Activated T-helper 2 cell treated with anti-CD3 and anti-CD28 coated beads, Interferon-gamma antibody, Interleukin-2, Interleukin-4, amounts not matched to agents 10 μg/mL and 5 μg/mL and 100 μg/mL, durations not matched to agents 14 hours and 24 hours and 36 hours (primary cell): ENCODE data around the gene RPS6KA2. TPM values are rescaled to one million over a fixed set of nuclear protein-coding genes. Genes with fewer than 3 reads are reported as not detected.

ENCODE experiments used
- DNase-seq: peaks from one replicate; pipeline ENCODE4 v3.0.0; 2021; ENCODE audit warnings: low spot score
- H3K27ac Mint-ChIP-seq: one replicate; pipeline ENCODE4 v1.8.0; 2021; ENCODE audit warnings: mixed read lengths
- H3K27me3 Mint-ChIP-seq: one replicate; pipeline ENCODE4 v1.8.0; 2021; ENCODE audit warnings: low read depth, mixed read lengths
- H3K36me3 Mint-ChIP-seq: one replicate; pipeline ENCODE4 v1.8.0; 2021; ENCODE audit warnings: low read depth, mixed read lengths
- H3K4me1 Mint-ChIP-seq: one replicate; pipeline ENCODE4 v1.8.0; 2021; ENCODE audit warnings: low read depth, mixed read lengths
- H3K4me3 Mint-ChIP-seq: one replicate; pipeline ENCODE4 v1.8.0; 2021; ENCODE audit warnings: low read depth, mild to moderate bottlenecking, moderate library complexity, mixed read lengths
- H3K9me3 Mint-ChIP-seq: one replicate; pipeline ENCODE4 v1.8.0; 2021; ENCODE audit warnings: mixed read lengths
- intact Hi-C: fragments of 100-400 bp; cut with micrococcal nuclease; formaldehyde crosslinking; loops from one replicate; pipeline ENCODE4 v1.15.1; 2023
- total RNA-seq: library from RNA; stranded (reverse); gene quantifications from 2 replicates; pipeline ENCODE4 v1.2.3, GENCODE V29; 2022

The RPS6KA2 gene
- total RNA-seq, 1 donor from 2014 or later: 2.1 TPM

GRCh38 chr6:166600931-166601330, 26.1 kb downstream of the RPS6KA2 start:
- no peaks in the 10 kb centered on the region for H3K9me3 Mint-ChIP-seq
- intact Hi-C loops: no loop called here
- H3K36me3 Mint-ChIP-seq: no peaks in the 10 kb centered on the region
- peaks cover 3% of the 10 kb centered on the region for H3K4me1 Mint-ChIP-seq
- no peak overlapping the region for H3K4me3 Mint-ChIP-seq
- H3K27me3 Mint-ChIP-seq: peaks cover 1% of the 10 kb centered on the region
- no peak overlapping the region for H3K27ac Mint-ChIP-seq
- no peak for DNase-seq

- Mint-ChIP-seq H3K9me3 (no peaks in the 10 kb centered on the region), H3K27me3 (peaks cover 3% of the 10 kb centered on the region), H3K27ac (no peak overlapping the region), H3K4me3 (no peak overlapping the region), H3K4me1 (peaks cover 3% of the 10 kb centered on the region), H3K36me3 (no peaks in the 10 kb centered on the region)
- DNase-seq: no peak
- intact Hi-C loops: no loop called here
Measured at GRCh38 chr6:166599205-166599604, 27.8 kb downstream of the RPS6KA2 start.

- H3K4me1 Mint-ChIP-seq: peaks cover 3% of the 10 kb centered on the region
- H3K9me3 Mint-ChIP-seq: no peaks in the 10 kb centered on the region
- H3K36me3 Mint-ChIP-seq: no peaks in the 10 kb centered on the region
- no peak for DNase-seq
- H3K27me3 Mint-ChIP-seq: peaks cover 3% of the 10 kb centered on the region
- no peak overlapping the region for H3K4me3 Mint-ChIP-seq
- intact Hi-C loops: no loop called here
- no peak overlapping the region for H3K27ac Mint-ChIP-seq
Measured at GRCh38 chr6:166598441-166599138, 28.5 kb downstream of the RPS6KA2 start.

- intact Hi-C loops: no loop called here
- Mint-ChIP-seq H3K4me1 (peaks cover 3% of the 10 kb centered on the region), H3K27ac (no peak overlapping the region), H3K4me3 (no peak overlapping the region), H3K9me3 (no peaks in the 10 kb centered on the region), H3K36me3 (no peaks in the 10 kb centered on the region), H3K27me3 (peaks cover 3% of the 10 kb centered on the region)
- no peak for DNase-seq
Measured at GRCh38 chr6:166597711-166598440, 29.2 kb downstream of the RPS6KA2 start.

- H3K4me1 Mint-ChIP-seq: peaks cover 3% of the 10 kb centered on the region
- H3K9me3 Mint-ChIP-seq: no peaks in the 10 kb centered on the region
- H3K27ac Mint-ChIP-seq: no peak overlapping the region
- H3K36me3 Mint-ChIP-seq: no peaks in the 10 kb centered on the region
- no peak for DNase-seq
- peaks cover 1% of the 10 kb centered on the region for H3K27me3 Mint-ChIP-seq
- H3K4me3 Mint-ChIP-seq: no peak overlapping the region
- intact Hi-C loops: no loop called here
Measured at GRCh38 chr6:166596776-166597507, 30.1 kb downstream of the RPS6KA2 start.

- Mint-ChIP-seq H3K27me3 (peaks cover 1% of the 10 kb centered on the region), H3K36me3 (no peaks in the 10 kb centered on the region), H3K4me3 (no peak overlapping the region), H3K9me3 (no peaks in the 10 kb centered on the region), H3K4me1 (peaks cover 3% of the 10 kb centered on the region), H3K27ac (no peak overlapping the region)
- DNase-seq: no peak
- intact Hi-C loops: no loop called here
Measured at GRCh38 chr6:166595949-166596348, 31.1 kb downstream of the RPS6KA2 start.

GRCh38 chr6:166595061-166595780, 31.8 kb downstream of the RPS6KA2 start:
- Mint-ChIP-seq H3K27ac (no peak overlapping the region), H3K4me1 (no peaks in the 10 kb centered on the region), H3K9me3 (no peaks in the 10 kb centered on the region), H3K36me3 (no peaks in the 10 kb centered on the region), H3K27me3 (peaks cover 1% of the 10 kb centered on the region), H3K4me3 (no peak overlapping the region)
- no peak for DNase-seq
- intact Hi-C loops: no loop called here

- H3K4me1 Mint-ChIP-seq: peaks cover 14% of the 10 kb centered on the region
- intact Hi-C loops: no loop called here
- peaks cover 1% of the 10 kb centered on the region for H3K27me3 Mint-ChIP-seq
- H3K36me3 Mint-ChIP-seq: no peaks in the 10 kb centered on the region
- no peak overlapping the region for H3K27ac Mint-ChIP-seq
- no peak for DNase-seq
- no peaks in the 10 kb centered on the region for H3K9me3 Mint-ChIP-seq
- no peak overlapping the region for H3K4me3 Mint-ChIP-seq
Measured at GRCh38 chr6:166592821-166593220, 34.2 kb downstream of the RPS6KA2 start.

- intact Hi-C loops: no loop called here
- Mint-ChIP-seq H3K27me3 (peaks cover 1% of the 10 kb centered on the region), H3K4me3 (no peak overlapping the region), H3K36me3 (no peaks in the 10 kb centered on the region), H3K27ac (no peak overlapping the region), H3K4me1 (peaks cover 14% of the 10 kb centered on the region), H3K9me3 (no peaks in the 10 kb centered on the region)
- no peak for DNase-seq
Measured at GRCh38 chr6:166591961-166592520, 35.0 kb downstream of the RPS6KA2 start.

- intact Hi-C loops: no loop called here
- peaks cover 14% of the 10 kb centered on the region for H3K4me1 Mint-ChIP-seq
- no peak overlapping the region for H3K27ac Mint-ChIP-seq
- H3K4me3 Mint-ChIP-seq: no peak overlapping the region
- H3K27me3 Mint-ChIP-seq: peaks cover 1% of the 10 kb centered on the region
- no peaks in the 10 kb centered on the region for H3K9me3 Mint-ChIP-seq
- no peak for DNase-seq
- no peaks in the 10 kb centered on the region for H3K36me3 Mint-ChIP-seq
Measured at GRCh38 chr6:166591026-166591425, 36.0 kb downstream of the RPS6KA2 start.

- no peaks in the 10 kb centered on the region for H3K9me3 Mint-ChIP-seq
- H3K4me3 Mint-ChIP-seq: no peak overlapping the region
- peaks cover 14% of the 10 kb centered on the region for H3K4me1 Mint-ChIP-seq
- intact Hi-C loops: no loop called here
- no peak for DNase-seq
- H3K27me3 Mint-ChIP-seq: peaks cover 1% of the 10 kb centered on the region
- no peak overlapping the region for H3K27ac Mint-ChIP-seq
- no peaks in the 10 kb centered on the region for H3K36me3 Mint-ChIP-seq
Measured at GRCh38 chr6:166589786-166590574, 37.1 kb downstream of the RPS6KA2 start.

- Mint-ChIP-seq H3K9me3 (no peaks in the 10 kb centered on the region), H3K4me1 (peaks cover 14% of the 10 kb centered on the region), H3K4me3 (no peak overlapping the region), H3K36me3 (no peaks in the 10 kb centered on the region), H3K27me3 (no peaks in the 10 kb centered on the region), H3K27ac (no peak overlapping the region)
- DNase-seq: no peak
- intact Hi-C loops: no loop called here
Measured at GRCh38 chr6:166589337-166589731, 37.7 kb downstream of the RPS6KA2 start.
